Measurements from ENCODE around the gene PCDH8. TPM values are rescaled to one million over a fixed set of nuclear protein-coding genes. Genes with fewer than 3 reads are reported as not detected.

PCDH8 gene
- total RNA-seq, 1 donor from 2014 or later = not detected

- H3K4me3 ChIP-seq = no peak overlapping the region
- H3K4me1 ChIP-seq = no peaks in the 10 kb centered on the region
- no peak for TF ChIP-seq CTCF (IDR thresholded peaks at IDR 0.05)
- H3K9me3 ChIP-seq = no peaks in the 10 kb centered on the region
- intact Hi-C loops (cut with DNase I) = no loop called here
- no peak overlapping the region for H3K27ac ChIP-seq
- H3K36me3 ChIP-seq = no peaks in the 10 kb centered on the region
- no peaks in the 10 kb centered on the region for H3K27me3 ChIP-seq
- no peak for DNase-seq (ENCODE audit: low spot score in 2 of 2)
Measured at GRCh38 chr13:52891706-52892105, 43.3 kb upstream of the PCDH8 start.

- Histone ChIP-seq H3K36me3 (no peaks in the 10 kb centered on the region), H3K27ac (peak overlapping the region in 1 of 2 donors; percentile 18), H3K27me3 (no peaks in the 10 kb centered on the region), H3K9me3 (no peaks in the 10 kb centered on the region), H3K4me3 (no peak overlapping the region), H3K4me1 (peaks cover 0 to 5% of the 10 kb centered on the region in 2 donors)
- no peak for TF ChIP-seq CTCF (IDR thresholded peaks at IDR 0.05)
- DNase-seq (ENCODE audit: low spot score in 2 of 2) = no peak
- intact Hi-C loops (cut with DNase I) = no loop called here
Measured at GRCh38 chr13:52887165-52887564, 38.7 kb upstream of the PCDH8 start.

GRCh38 chr13:52885141-52885540 is 36.7 kb upstream of the PCDH8 start:
- no peak overlapping the region for H3K4me3 ChIP-seq
- peak overlapping the region in 1 of 2 donors; percentile 72 for H3K27ac ChIP-seq
- H3K4me1 ChIP-seq = peaks cover 0 to 5% of the 10 kb centered on the region in 2 donors
- intact Hi-C loops (cut with DNase I) = no loop called here
- DNase-seq (ENCODE audit: low spot score in 2 of 2) = no peak
- H3K27me3 ChIP-seq = no peaks in the 10 kb centered on the region
- H3K9me3 ChIP-seq = no peaks in the 10 kb centered on the region
- H3K36me3 ChIP-seq = no peaks in the 10 kb centered on the region
- no peak for TF ChIP-seq CTCF (IDR thresholded peaks at IDR 0.05)

GRCh38 chr13:52884429-52885010 is 36.1 kb upstream of the PCDH8 start:
- Histone ChIP-seq H3K4me1 (peaks cover 0 to 5% of the 10 kb centered on the region in 2 donors), H3K36me3 (no peaks in the 10 kb centered on the region), H3K27ac (peak overlapping the region in 1 of 2 donors; percentile 72), H3K27me3 (no peaks in the 10 kb centered on the region), H3K9me3 (no peaks in the 10 kb centered on the region), H3K4me3 (no peak overlapping the region)
- intact Hi-C loops (cut with DNase I) = no loop called here
- no peak for DNase-seq (ENCODE audit: low spot score in 2 of 2)
- TF ChIP-seq CTCF (IDR thresholded peaks at IDR 0.05) = no peak

- intact Hi-C loops (cut with DNase I) = no loop called here
- DNase-seq (ENCODE audit: low spot score in 2 of 2) = no peak
- TF ChIP-seq CTCF (IDR thresholded peaks at IDR 0.05) = no peak
- H3K27ac ChIP-seq = no peak overlapping the region
- no peaks in the 10 kb centered on the region for H3K27me3 ChIP-seq
- H3K4me1 ChIP-seq = peaks cover 0 to 5% of the 10 kb centered on the region in 2 donors
- no peak overlapping the region for H3K4me3 ChIP-seq
- no peaks in the 10 kb centered on the region for H3K36me3 ChIP-seq
- H3K9me3 ChIP-seq = no peaks in the 10 kb centered on the region
Measured at GRCh38 chr13:52882785-52883184, 34.3 kb upstream of the PCDH8 start.

Data from ascending aorta (tissue), 2 donors.